Measurements from ENCODE around the gene PHLPP1. TPM values are rescaled to one million over a fixed set of nuclear protein-coding genes. Genes with fewer than 3 reads are reported as not detected.

Gene PHLPP1
- total and polyA plus RNA-seq, 2 donors (not counting 1 experiment from before 2014, with no cell fraction given) = 3.6 to 5.0 TPM

- Histone ChIP-seq H3K27ac (ENCODE audit: insufficient read depth, low read length) (no peak overlapping the region), H3K4me1 (ENCODE audit: control insufficient read depth, extremely low read depth, insufficient read depth, low read length) (no peaks in the 10 kb centered on the region), H3K9ac (ENCODE audit: insufficient read depth, low read length) (no peak overlapping the region), H3K4me2 (ENCODE audit: extremely low read depth, insufficient read depth, low read length) (no peak overlapping the region), H3K9me3 (ENCODE audit: control insufficient read depth, insufficient read depth, low read depth, low read length) (no peaks in the 10 kb centered on the region), H3K4me3 (replicated peaks in 1 of 4; ENCODE audit: control extremely low read depth in 1 of 4, insufficient read depth in 1 of 4, low read depth in 3 of 4, low read length in 4 of 4) (no peak overlapping the region), H3K27me3 (ENCODE audit: control insufficient read depth, insufficient read depth, low read length) (peaks cover 4% of the 10 kb centered on the region), H3K36me3 (ENCODE audit: control insufficient read depth, insufficient read depth, low read length) (no peaks in the 10 kb centered on the region), H3K79me2 (ENCODE audit: control insufficient read depth, insufficient read depth, low read length) (no peaks in the 10 kb centered on the region), H2AFZ (ENCODE audit: low read length) (no peak overlapping the region), H4K20me1 (ENCODE audit: control insufficient read depth, extremely low read depth, insufficient read depth, low read length) (no peaks in the 10 kb centered on the region)
- DNase-seq (ENCODE audit: low read depth in 2 of 2) = no peak
- TF ChIP-seq EZH2 (IDR thresholded peaks at IDR 0.05; ENCODE audit: low read length, missing control alignments) (no peak), CTCF (conservative IDR thresholded peaks at IDR 0.05 in 1 of 2, IDR thresholded peaks at IDR 0.05 in 1 of 2; ENCODE audit: low read depth in 1 of 2, low read length in 2 of 2) (no peak)
Measured at GRCh38 chr18:62987055-62987830, 271.9 kb downstream of the PHLPP1 start.

GRCh38 chr18:62987859-62988258 is 272.5 kb downstream of the PHLPP1 start:
- H3K4me2 ChIP-seq (ENCODE audit: extremely low read depth, insufficient read depth, low read length) = no peak overlapping the region

GRCh38 chr18:62988471-62988870 is 273.1 kb downstream of the PHLPP1 start:
- Histone ChIP-seq H3K27ac (ENCODE audit: insufficient read depth, low read length) (no peak overlapping the region), H3K4me1 (ENCODE audit: control insufficient read depth, extremely low read depth, insufficient read depth, low read length) (no peaks in the 10 kb centered on the region), H3K27me3 (ENCODE audit: control insufficient read depth, insufficient read depth, low read length) (peaks cover 4% of the 10 kb centered on the region), H2AFZ (ENCODE audit: low read length) (no peak overlapping the region), H4K20me1 (ENCODE audit: control insufficient read depth, extremely low read depth, insufficient read depth, low read length) (no peaks in the 10 kb centered on the region), H3K9me3 (ENCODE audit: control insufficient read depth, insufficient read depth, low read depth, low read length) (no peaks in the 10 kb centered on the region), H3K36me3 (ENCODE audit: control insufficient read depth, insufficient read depth, low read length) (no peaks in the 10 kb centered on the region), H3K4me2 (ENCODE audit: extremely low read depth, insufficient read depth, low read length) (peak overlapping the region; percentile 28), H3K4me3 (replicated peaks in 1 of 4; ENCODE audit: control extremely low read depth in 1 of 4, insufficient read depth in 1 of 4, low read depth in 3 of 4, low read length in 4 of 4) (peak overlapping the region in 2 of 4 experiments; percentile 14 to 21), H3K79me2 (ENCODE audit: control insufficient read depth, insufficient read depth, low read length) (no peaks in the 10 kb centered on the region), H3K9ac (ENCODE audit: insufficient read depth, low read length) (no peak overlapping the region)
- TF ChIP-seq EZH2 (IDR thresholded peaks at IDR 0.05; ENCODE audit: low read length, missing control alignments) (no peak), CTCF (conservative IDR thresholded peaks at IDR 0.05 in 1 of 2, IDR thresholded peaks at IDR 0.05 in 1 of 2; ENCODE audit: low read depth in 1 of 2, low read length in 2 of 2) (no peak)
- DNase-seq (ENCODE audit: low read depth in 2 of 2) = no peak

More at GRCh38 chr18:62987859-62988258, 272.5 kb downstream of the PHLPP1 start:
- Histone ChIP-seq H3K9ac (ENCODE audit: insufficient read depth, low read length) (no peak overlapping the region), H4K20me1 (ENCODE audit: control insufficient read depth, extremely low read depth, insufficient read depth, low read length) (no peaks in the 10 kb centered on the region), H3K4me3 (replicated peaks in 1 of 4; ENCODE audit: control extremely low read depth in 1 of 4, insufficient read depth in 1 of 4, low read depth in 3 of 4, low read length in 4 of 4) (no peak overlapping the region), H3K4me1 (ENCODE audit: control insufficient read depth, extremely low read depth, insufficient read depth, low read length) (no peaks in the 10 kb centered on the region), H2AFZ (ENCODE audit: low read length) (no peak overlapping the region), H3K36me3 (ENCODE audit: control insufficient read depth, insufficient read depth, low read length) (no peaks in the 10 kb centered on the region), H3K79me2 (ENCODE audit: control insufficient read depth, insufficient read depth, low read length) (no peaks in the 10 kb centered on the region), H3K27ac (ENCODE audit: insufficient read depth, low read length) (no peak overlapping the region), H3K27me3 (ENCODE audit: control insufficient read depth, insufficient read depth, low read length) (peaks cover 4% of the 10 kb centered on the region), H3K9me3 (ENCODE audit: control insufficient read depth, insufficient read depth, low read depth, low read length) (no peaks in the 10 kb centered on the region)
- DNase-seq (ENCODE audit: low read depth in 2 of 2) = no peak
- no peak for TF ChIP-seq EZH2 (IDR thresholded peaks at IDR 0.05; ENCODE audit: low read length, missing control alignments)
- no peak for TF ChIP-seq CTCF (conservative IDR thresholded peaks at IDR 0.05 in 1 of 2, IDR thresholded peaks at IDR 0.05 in 1 of 2; ENCODE audit: low read depth in 1 of 2, low read length in 2 of 2)
